ENCODE results near the gene POU2AF2. TPM values are rescaled to one million over a fixed set of nuclear protein-coding genes. Genes with fewer than 3 reads are reported as not detected.

The POU2AF2 gene
- total RNA-seq, 1 donor from 2014 or later: not detected

DNA sequence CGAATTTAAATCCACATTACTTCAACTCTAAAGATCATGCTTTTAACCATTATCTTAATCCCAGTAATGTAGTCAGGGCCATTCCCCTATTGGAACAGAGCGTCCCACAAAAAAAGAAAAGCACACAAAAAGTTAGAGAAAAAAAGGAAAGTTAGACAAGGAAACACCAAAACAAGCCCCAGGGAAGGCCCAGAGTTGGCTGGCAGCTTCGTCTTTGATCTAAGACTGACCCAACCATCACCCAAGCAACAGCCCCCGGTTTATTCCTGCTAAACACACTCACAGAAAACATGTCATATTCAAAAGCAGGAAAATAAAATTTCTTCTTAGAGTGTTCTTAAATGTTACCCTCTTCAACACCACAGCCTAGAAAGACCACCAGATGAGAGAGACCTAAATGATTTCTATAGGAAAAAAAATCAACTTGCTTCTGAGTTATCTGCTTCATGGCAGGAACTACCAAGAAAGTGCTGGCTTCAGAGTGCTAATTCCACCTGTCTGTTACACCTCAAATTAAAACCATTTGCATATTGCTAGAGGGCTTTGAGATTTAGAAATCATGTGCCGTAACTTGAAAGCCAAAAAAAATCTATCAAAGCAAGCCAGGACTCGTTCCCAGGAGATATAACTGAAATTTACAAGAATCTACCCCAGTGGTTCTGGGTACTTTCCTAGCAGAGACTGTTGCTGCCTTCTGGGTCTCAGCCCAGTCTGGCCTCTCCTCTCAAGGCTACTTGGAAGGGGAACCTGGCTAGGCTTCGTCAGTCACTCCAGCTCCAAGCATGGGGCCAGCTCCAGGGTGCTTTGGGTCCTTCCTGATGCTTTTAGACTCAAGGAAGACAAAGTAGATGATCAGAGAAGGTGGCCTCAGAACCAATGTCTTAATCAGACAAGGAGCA, 84.0 kb downstream of the POU2AF2 start:
- no peak overlapping the region for H3K4me2 ChIP-seq (ENCODE audit: low read length)
- H3K36me3 ChIP-seq (ENCODE audit: insufficient read depth, low read length): no peaks in the 10 kb centered on the region
- no peak for FAIRE-seq
- peaks cover 2% of the 10 kb centered on the region for H3K4me1 ChIP-seq (ENCODE audit: insufficient read depth, low read length)
- Mint-ChIP-seq H3K4me1 (ENCODE audit: low read depth, unreplicated experiment) (peaks cover 3% of the 10 kb centered on the region), H3K4me3 (ENCODE audit: unreplicated experiment) (no peak overlapping the region), H3K27me3 (ENCODE audit: low read depth, unreplicated experiment) (peaks cover 10% of the 10 kb centered on the region), H3K27ac (ENCODE audit: unreplicated experiment) (no peak overlapping the region), H3K9me3 (ENCODE audit: unreplicated experiment) (peaks cover 4% of the 10 kb centered on the region), H3K36me3 (ENCODE audit: low read depth, unreplicated experiment) (no peaks in the 10 kb centered on the region)
- TF ChIP-seq, protein P1, sequence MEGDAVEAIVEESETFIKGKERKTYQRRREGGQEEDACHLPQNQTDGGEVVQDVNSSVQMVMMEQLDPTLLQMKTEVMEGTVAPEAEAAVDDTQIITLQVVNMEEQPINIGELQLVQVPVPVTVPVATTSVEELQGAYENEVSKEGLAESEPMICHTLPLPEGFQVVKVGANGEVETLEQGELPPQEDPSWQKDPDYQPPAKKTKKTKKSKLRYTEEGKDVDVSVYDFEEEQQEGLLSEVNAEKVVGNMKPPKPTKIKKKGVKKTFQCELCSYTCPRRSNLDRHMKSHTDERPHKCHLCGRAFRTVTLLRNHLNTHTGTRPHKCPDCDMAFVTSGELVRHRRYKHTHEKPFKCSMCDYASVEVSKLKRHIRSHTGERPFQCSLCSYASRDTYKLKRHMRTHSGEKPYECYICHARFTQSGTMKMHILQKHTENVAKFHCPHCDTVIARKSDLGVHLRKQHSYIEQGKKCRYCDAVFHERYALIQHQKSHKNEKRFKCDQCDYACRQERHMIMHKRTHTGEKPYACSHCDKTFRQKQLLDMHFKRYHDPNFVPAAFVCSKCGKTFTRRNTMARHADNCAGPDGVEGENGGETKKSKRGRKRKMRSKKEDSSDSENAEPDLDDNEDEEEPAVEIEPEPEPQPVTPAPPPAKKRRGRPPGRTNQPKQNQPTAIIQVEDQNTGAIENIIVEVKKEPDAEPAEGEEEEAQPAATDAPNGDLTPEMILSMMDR (IDR thresholded peaks at IDR 0.05; ENCODE audit: insufficient read depth, low read depth, low read length): no peak
- TF ChIP-seq EZH2 (IDR thresholded peaks at IDR 0.05; ENCODE audit: insufficient read depth, low read length): no peak
- no peak overlapping the region for H3K4me3 ChIP-seq (ENCODE audit: insufficient read depth, low read depth, low read length)
- H2AFZ ChIP-seq (ENCODE audit: low read depth, low read length): no peak overlapping the region
- no peak overlapping the region for H3K9ac ChIP-seq (ENCODE audit: low read length)
- H3K9me3 ChIP-seq (ENCODE audit: insufficient read depth, low read depth, low read length): no peaks in the 10 kb centered on the region
- H4K20me1 ChIP-seq (ENCODE audit: insufficient read depth, low read length): no peaks in the 10 kb centered on the region
- H3K27me3 ChIP-seq (ENCODE audit: insufficient read depth, low read length): no peaks in the 10 kb centered on the region
- DNase-seq (ENCODE audit: low read depth): no peak
- H3K27ac ChIP-seq (ENCODE audit: low read depth, low read length): no peak overlapping the region
- no peaks in the 10 kb centered on the region for H3K79me2 ChIP-seq (ENCODE audit: insufficient read depth, low read length)

DNA sequence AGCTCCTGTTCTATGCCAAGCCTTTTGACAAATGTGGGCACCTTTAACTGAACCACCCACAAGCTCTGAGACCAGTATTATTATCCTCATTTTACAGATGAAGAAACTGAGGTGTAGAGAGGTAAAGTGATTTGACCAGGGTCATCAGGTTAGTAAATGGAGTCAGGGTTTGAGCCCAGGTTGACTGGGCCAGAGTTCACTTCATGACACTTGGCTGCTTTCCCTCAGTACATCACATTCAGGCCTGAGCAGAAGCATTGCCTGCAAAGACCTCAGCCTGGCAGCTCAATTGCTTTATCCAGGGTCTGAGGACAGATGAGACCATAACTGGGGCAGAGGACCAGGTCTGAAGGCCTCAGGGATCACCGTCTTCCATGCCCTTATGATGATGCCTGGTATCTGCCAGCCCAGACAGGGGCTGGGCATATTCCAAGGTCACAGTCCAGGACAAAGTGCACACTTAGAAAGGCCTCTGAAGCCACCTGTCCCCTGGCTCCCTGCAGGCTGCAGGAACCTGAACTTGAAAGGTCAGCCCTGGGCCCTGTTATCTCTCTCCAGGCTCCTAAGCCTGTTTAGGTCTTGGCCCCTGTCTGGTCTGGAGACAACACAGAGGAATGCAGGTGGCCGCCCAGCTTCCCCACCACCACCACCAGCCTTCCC, 84.8 kb downstream of the POU2AF2 start:
- Histone ChIP-seq H3K27me3 (ENCODE audit: insufficient read depth, low read length) (no peaks in the 10 kb centered on the region), H3K4me3 (ENCODE audit: insufficient read depth, low read depth, low read length) (no peak overlapping the region), H2AFZ (ENCODE audit: low read depth, low read length) (no peak overlapping the region), H3K9ac (ENCODE audit: low read length) (no peak overlapping the region), H3K4me2 (ENCODE audit: low read length) (no peak overlapping the region), H4K20me1 (ENCODE audit: insufficient read depth, low read length) (no peaks in the 10 kb centered on the region), H3K79me2 (ENCODE audit: insufficient read depth, low read length) (no peaks in the 10 kb centered on the region), H3K36me3 (ENCODE audit: insufficient read depth, low read length) (no peaks in the 10 kb centered on the region), H3K27ac (ENCODE audit: low read depth, low read length) (no peak overlapping the region), H3K9me3 (ENCODE audit: insufficient read depth, low read depth, low read length) (no peaks in the 10 kb centered on the region), H3K4me1 (ENCODE audit: insufficient read depth, low read length) (no peaks in the 10 kb centered on the region)
- Mint-ChIP-seq H3K36me3 (ENCODE audit: low read depth, unreplicated experiment) (no peaks in the 10 kb centered on the region), H3K4me3 (ENCODE audit: unreplicated experiment) (no peak overlapping the region), H3K4me1 (ENCODE audit: low read depth, unreplicated experiment) (no peaks in the 10 kb centered on the region), H3K27ac (ENCODE audit: unreplicated experiment) (no peak overlapping the region), H3K9me3 (ENCODE audit: unreplicated experiment) (peaks cover 4% of the 10 kb centered on the region), H3K27me3 (ENCODE audit: low read depth, unreplicated experiment) (peaks cover 10% of the 10 kb centered on the region)
- no peak for DNase-seq (ENCODE audit: low read depth)
- no peak for TF ChIP-seq EZH2 (IDR thresholded peaks at IDR 0.05; ENCODE audit: insufficient read depth, low read length)
- FAIRE-seq: no peak

DNA sequence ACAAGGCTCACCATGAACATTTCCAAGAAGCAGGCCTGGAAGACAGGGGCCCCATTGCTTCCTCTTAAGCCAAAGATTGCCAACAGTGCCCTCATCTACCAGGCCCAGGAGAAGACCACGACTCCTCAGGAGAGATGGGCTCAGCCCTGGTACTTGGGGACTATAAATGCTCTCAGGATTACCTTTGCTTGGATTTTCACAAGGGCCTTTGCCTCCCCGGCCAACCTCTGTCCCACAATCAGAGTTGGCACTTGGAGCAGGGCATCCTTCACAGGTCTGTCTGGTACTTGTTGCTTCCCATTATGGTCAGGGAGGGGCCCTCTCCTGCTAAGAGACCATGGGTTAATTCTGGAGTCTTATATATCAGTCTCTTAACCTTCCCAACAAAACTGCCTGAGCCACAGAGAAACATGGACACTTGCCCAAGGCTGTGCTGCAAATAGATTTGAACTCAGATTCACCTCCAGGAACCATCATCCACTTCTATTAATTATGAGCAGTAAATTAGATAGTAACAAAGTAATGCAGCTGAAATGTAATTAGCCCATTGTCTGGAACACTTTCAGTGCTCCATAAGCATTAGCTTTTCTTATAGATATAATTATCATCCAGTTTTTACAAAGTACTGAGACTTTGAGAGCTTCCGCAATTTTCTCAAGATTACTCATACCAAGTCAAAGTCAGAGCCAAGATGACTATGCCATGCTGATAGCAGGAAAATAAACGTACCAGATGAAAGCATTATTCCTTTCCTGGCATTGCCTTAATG, 86.4 kb downstream of the POU2AF2 start:
- no peak overlapping the region for H3K27ac Mint-ChIP-seq (ENCODE audit: unreplicated experiment)

More for the DNA sequence above, 86.4 kb downstream of the POU2AF2 start:
- Histone ChIP-seq H3K9me3 (ENCODE audit: insufficient read depth, low read depth, low read length) (no peaks in the 10 kb centered on the region), H3K36me3 (ENCODE audit: insufficient read depth, low read length) (no peaks in the 10 kb centered on the region), H4K20me1 (ENCODE audit: insufficient read depth, low read length) (no peaks in the 10 kb centered on the region), H3K27ac (ENCODE audit: low read depth, low read length) (no peak overlapping the region), H3K27me3 (ENCODE audit: insufficient read depth, low read length) (no peaks in the 10 kb centered on the region), H3K79me2 (ENCODE audit: insufficient read depth, low read length) (no peaks in the 10 kb centered on the region), H3K4me3 (ENCODE audit: insufficient read depth, low read depth, low read length) (no peak overlapping the region), H2AFZ (ENCODE audit: low read depth, low read length) (no peak overlapping the region), H3K9ac (ENCODE audit: low read length) (no peak overlapping the region), H3K4me2 (ENCODE audit: low read length) (no peak overlapping the region), H3K4me1 (ENCODE audit: insufficient read depth, low read length) (no peaks in the 10 kb centered on the region)
- no peaks in the 10 kb centered on the region for H3K4me1 Mint-ChIP-seq (ENCODE audit: low read depth, unreplicated experiment)
- no peak for TF ChIP-seq EZH2 (IDR thresholded peaks at IDR 0.05; ENCODE audit: insufficient read depth, low read length)
- TF ChIP-seq, protein P1 (IDR thresholded peaks at IDR 0.05; ENCODE audit: insufficient read depth, low read depth, low read length): no peak
- peaks cover 15% of the 10 kb centered on the region for H3K27me3 Mint-ChIP-seq (ENCODE audit: low read depth, unreplicated experiment)
- DNase-seq (ENCODE audit: low read depth) (peak; percentile 80), FAIRE-seq (peak; percentile 17)
- H3K9me3 Mint-ChIP-seq (ENCODE audit: unreplicated experiment): no peaks in the 10 kb centered on the region
- no peak overlapping the region for H3K4me3 Mint-ChIP-seq (ENCODE audit: unreplicated experiment)
- H3K36me3 Mint-ChIP-seq (ENCODE audit: low read depth, unreplicated experiment): no peaks in the 10 kb centered on the region

Data from astrocyte (in vitro differentiated cells and primary cell).